Amygdala (tissue), 56 donors: ENCODE results near the gene CT47A7.
"Not testable (repeated sequence)": the region's sequence is repeated elsewhere in the genome, so short reads cannot be mapped to it uniquely, and the experiment has no call there.

Experiments used
- DNase-seq, 56 donors: peaks; one replicate each; lab custom pipeline; 2025; lab: John Stamatoyannopoulos, UW

Gene CT47A7

DNA sequence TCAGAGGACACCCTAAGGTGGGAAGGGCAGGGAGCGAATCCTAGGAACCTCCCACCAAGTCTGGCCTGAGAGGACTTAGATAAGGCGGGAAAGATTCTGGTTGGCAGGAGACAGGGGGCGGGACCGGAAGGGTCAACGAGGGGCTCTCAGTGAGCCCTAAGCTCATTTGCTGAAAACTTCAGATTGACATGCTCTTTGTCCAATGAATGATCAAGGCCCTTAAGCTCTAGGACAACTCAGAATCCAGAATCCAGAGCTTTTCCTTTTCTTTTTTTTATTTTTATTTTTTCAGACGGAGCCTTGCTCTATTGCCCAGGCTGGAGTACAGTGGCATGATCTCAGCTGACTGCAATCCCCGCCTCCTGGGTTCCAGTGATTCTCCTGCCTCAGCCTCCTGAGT lies at the start of gene CT47A7:
CT47A7 (minus strand) TSS at position 101 of the 400 bp plus-strand sequence. CDS start 255 bp downstream, outside the sequence.
- DNase-seq: not testable (repeated sequence)

DNA sequence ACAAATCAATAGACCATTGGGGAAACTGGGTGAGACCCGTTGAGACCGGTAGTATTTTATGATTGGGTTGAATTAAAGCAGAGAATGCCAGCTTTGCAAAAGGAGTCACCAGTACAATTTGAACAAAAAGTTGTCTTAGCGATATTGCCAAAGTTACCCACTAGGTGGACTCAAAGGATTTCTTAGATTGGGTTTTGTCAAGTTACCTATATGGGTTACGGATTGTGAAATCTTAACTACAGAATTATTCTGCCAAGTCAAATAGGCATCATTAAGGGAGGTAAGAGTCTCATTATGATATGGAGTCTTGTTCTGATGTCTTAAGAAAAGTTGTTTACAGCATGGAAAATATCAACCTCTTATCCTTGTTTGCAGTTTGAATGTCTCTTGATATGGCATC lies 44.2 kb upstream of the CT47A7 start:
- no peak for DNase-seq

DNA sequence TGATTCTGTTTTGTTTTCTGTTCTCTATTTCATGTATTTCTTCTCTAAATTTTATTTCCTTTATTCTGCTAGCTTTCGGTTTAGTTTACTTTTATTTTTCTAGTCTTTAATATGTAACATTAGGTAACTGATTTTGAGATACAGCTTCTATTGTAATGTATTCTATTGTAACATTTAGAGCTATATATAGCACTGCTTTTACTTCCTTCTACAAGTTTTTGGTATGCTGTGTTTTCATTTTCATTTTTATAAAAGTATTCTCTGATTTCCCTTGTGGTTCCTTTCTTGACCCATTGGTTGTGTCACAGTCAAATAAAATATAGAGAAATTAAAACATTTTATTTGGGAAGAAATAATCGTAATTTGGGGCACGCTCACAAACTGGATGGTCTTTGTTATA lies 43.0 kb upstream of the CT47A7 start:
- DNase-seq: no peak

DNA sequence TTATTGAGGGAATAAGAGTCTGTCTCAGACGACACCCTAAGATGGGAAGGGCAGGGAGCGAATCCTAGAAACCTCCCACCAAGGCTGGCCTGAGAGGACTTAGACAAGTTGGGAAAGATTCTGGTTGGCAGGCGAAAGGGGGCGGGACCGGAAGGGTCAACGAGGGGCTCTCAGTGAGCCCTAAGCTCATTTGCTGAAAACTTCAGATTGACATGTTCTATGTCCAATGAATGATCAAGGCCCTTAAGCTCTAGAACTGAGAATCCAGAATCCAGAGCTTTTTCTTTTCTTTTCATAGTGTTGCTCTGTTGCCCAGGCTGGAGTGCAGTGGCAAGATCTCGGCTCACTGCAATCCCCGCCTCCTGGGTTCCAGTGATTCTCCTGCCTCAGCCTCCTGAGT lies 29.3 kb upstream of the CT47A7 start, which contains the start of gene CT47A1:
CT47A1 (minus strand) TSS at position 101 of the 400 bp plus-strand sequence. CDS start 231 bp downstream, outside the sequence.
- DNase-seq: not testable (repeated sequence)
